Motor neuron (in vitro differentiated cells): ENCODE data around the gene ATP23. TPM values are rescaled to one million over a fixed set of nuclear protein-coding genes. Genes with fewer than 3 reads are reported as not detected.

ENCODE experiments used
- ATAC-seq, 8 experiments: fragments of 200-7000 bp; cut with Tn5 transposase; replicated peaks in 6 of 8; 2 replicates each; pipeline ENCODE4 v1.8.0; 2021; ENCODE audit warnings: mild to moderate bottlenecking in 8 of 8, moderate library complexity in 8 of 8
- H3K27ac ChIP-seq, 2 donors: fragments of 250-450 bp; sonication (Bioruptor Pico); 2 replicates each; pipeline ENCODE4 v1.9.0; 2021; ENCODE audit warnings: antibody characterized with exemption in 2 of 2, mild to moderate bottlenecking in 2 of 2, moderate library complexity in 1 of 2
- H3K4me1 ChIP-seq, 2 donors: fragments of 250-450 bp; sonication (Bioruptor Pico); replicated peaks in 1 of 2; 2 replicates each; pipeline ENCODE4 v1.6.1; 2021; ENCODE audit warnings: antibody characterized with exemption in 2 of 2, mild to moderate bottlenecking in 2 of 2, moderate library complexity in 1 of 2
- H3K4me3 ChIP-seq, 5 donors: fragments of 250-450 bp; sonication (Bioruptor Pico); 2 replicates each; pipeline ENCODE4 v1.9.0; 2021; ENCODE audit warnings: antibody characterized with exemption in 5 of 5, mild to moderate bottlenecking in 5 of 5, moderate library complexity in 4 of 5
- WGBS, 10 experiments: fragments of 450-650 bp; shearing (Covaris generic); methylation state at CpG; one replicate each; pipeline ENCODE4 v1.0.0; 2022; 5-methylcytosine and 5-hydroxymethylcytosine counted together
- in situ Hi-C, 9 experiments: fragments of 400-800 bp; cut with MboI; loops; one replicate each; pipeline ENCODE4 v1.15.0; 2021; ENCODE audit warnings: low sequenced_read_pairs in 9 of 9, low pct_unique_long_range_greater_than_20kb in 2 of 9; ENCODE audit not compliant: unreplicated experiment in 9 of 9
- total RNA-seq, 8 experiments: library from RNA; unstranded; fragments of 300-600 nt; gene quantifications; 2 replicates each; pipeline versions ENCODE4 v1.2.3 to v1.2.4, GENCODE V29; 2022

Gene ATP23
- total RNA-seq, 8 experiments from 2014 or later = 3.4 to 17.2 (median 6.2) TPM

GRCh38 chr12:57954768-57955167 lies 13.4 kb downstream of the ATP23 start:
- ATAC-seq = no peak
- in situ Hi-C loops = no loop called here
- WGBS, 10 experiments = 86 to 100% (median 100%) methylated on average over 1 of the region's 1 CpG; no CpG with 5 or more reads in 2 of the 10 experiments

DNA sequence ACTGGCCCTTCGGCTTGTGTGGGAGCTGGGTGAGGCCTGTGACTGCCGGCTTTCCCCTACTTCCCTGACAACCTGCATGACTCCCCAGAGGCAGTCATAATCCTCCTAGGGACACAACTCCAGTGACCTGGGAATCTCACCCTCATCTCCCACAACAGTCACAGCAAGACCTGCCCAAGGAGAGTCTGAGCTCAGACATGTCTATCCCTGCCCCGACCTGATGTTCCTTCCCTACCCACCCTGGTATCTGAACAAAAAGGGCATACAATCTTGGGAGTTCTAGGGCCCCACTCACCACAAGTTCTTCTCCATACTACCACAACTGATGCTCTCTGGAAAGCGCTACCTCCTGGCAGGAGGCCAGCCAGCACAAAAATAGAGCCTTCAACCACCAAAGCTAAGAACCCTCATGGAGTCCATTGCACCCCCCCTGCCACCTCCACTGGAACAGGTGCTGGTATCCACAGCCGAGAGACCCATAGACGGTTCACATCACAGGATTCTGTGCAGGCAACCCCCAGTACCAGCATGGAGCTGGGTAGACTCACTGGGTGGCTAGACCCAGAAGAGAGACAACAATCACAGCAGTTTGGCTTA lies 16.8 kb downstream of the ATP23 start:
- Histone ChIP-seq H3K27ac (no peak overlapping the region), H3K4me3 (no peak overlapping the region), H3K4me1 (no peaks in the 10 kb centered on the region)
- in situ Hi-C loops = no loop called here
- WGBS, 10 experiments = 40 to 100% (median 95%) methylated on average over 1 to 2 of the region's 6 CpGs; no CpG with 5 or more reads in 6 of the 10 experiments
- no peak for ATAC-seq

More at GRCh38 chr12:57954768-57955167, 13.4 kb downstream of the ATP23 start:
- Histone ChIP-seq H3K4me3 (no peak overlapping the region), H3K4me1 (no peaks in the 10 kb centered on the region), H3K27ac (no peak overlapping the region)

DNA sequence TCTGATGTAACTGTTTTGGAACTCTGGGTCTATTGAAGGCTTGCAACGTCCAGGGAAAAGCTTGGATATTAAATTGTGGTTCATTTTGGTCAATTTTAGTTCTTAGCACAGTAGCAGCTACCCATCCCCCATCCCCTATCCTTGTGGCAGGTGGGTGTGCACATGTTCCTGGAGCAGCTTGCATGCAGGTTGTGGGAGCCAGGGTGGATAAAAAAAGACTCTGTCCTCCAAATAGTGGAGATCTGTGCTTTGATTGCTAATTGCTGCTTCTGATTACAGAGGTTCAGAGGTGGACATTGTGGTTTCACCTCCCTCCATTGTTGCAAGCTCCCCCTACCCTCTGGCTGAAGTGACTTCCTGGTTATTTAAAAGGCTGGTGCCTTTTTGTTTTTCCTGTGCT lies 23.1 kb downstream of the ATP23 start:
- Histone ChIP-seq H3K4me1 (no peaks in the 10 kb centered on the region), H3K27ac (no peak overlapping the region), H3K4me3 (no peak overlapping the region)
- in situ Hi-C loops = no loop called here
- 0 to 71% (median 51%) methylated on average over 1 of the region's 1 CpG; no CpG with 5 or more reads in 4 of the 10 experiments for WGBS, 10 experiments
- no peak for ATAC-seq

DNA sequence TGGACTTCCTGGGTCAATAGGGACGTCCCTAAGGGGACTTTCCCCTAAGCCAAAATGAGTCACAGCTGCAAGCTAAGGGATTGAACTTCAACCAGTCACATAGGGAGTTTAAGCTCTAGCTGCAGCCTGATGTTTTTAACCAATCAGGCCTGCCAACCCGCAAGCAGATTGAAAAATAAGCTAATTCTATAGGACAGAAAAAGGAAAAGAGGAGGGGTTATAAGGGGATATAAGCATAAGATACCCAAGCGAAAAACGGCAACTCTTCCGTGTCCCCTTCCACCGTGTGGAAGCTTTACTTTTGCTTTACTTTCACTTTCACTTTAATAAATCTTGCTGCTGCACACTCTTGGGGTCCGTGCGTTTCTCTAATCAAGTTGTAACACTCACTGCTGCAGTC lies 24.4 kb downstream of the ATP23 start:
- Histone ChIP-seq H3K27ac (no peak overlapping the region), H3K4me1 (no peaks in the 10 kb centered on the region), H3K4me3 (no peak overlapping the region)
- WGBS, 10 experiments = 64 to 100% (median 85%) methylated on average over 4 to 8 of the region's 8 CpGs; no CpG with 5 or more reads in 1 of the 10 experiments
- in situ Hi-C loops = no loop called here
- ATAC-seq = no peak

GRCh38 chr12:57966536-57966935 lies 25.2 kb downstream of the ATP23 start:
- no peak for ATAC-seq
- in situ Hi-C loops = no loop called here
- H3K4me1 ChIP-seq = no peaks in the 10 kb centered on the region
- no peak overlapping the region for H3K4me3 ChIP-seq
- no peak overlapping the region for H3K27ac ChIP-seq

DNA sequence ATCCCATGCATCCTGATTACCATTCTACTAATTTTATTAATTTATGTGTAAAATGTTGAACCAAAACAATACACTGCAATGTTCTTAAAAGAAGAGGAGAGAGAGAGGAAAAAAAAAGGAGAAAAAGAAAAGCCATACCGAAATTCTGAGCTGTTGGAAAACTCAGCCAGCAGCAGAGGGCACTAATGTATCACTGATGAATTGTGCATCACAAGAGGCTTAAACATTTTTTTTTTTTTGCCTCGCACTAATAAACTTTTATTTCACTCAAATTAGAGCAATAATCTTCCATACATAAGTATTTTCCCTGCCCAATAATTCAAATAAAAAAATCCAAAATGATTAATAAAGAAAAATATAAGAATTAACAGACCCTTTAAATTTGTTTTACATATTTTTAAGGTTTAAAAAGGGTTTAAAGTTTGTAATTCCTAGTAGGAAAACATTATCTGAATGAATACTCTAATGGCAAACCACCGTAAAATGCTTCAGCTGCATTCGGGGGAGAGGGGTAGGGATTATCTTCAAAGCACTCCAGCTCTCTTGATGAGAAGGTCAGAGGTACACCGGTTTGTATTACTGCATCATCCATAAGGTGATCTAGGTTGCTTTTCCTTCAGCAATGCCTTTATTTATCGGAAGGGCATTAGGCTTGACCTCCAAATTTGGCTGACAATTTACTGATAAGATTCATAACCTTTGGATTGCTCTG lies 41.9 kb downstream of the ATP23 start:
- 0 to 47% (median 31%) methylated on average over 1 to 6 of the region's 6 CpGs for WGBS, 10 experiments
- no peaks in the 10 kb centered on the region for H3K4me1 ChIP-seq
- H3K4me3 ChIP-seq = no peak overlapping the region
- in situ Hi-C loops = loop anchor here in 1 of 9 experiments (25.0 kb wide), 2 partner anchors 354 to 554 kb away; no protein-coding TSS in a partner anchor
- H3K27ac ChIP-seq = no peak overlapping the region
- ATAC-seq = peak in 1 of 8 experiments; percentile 23

DNA sequence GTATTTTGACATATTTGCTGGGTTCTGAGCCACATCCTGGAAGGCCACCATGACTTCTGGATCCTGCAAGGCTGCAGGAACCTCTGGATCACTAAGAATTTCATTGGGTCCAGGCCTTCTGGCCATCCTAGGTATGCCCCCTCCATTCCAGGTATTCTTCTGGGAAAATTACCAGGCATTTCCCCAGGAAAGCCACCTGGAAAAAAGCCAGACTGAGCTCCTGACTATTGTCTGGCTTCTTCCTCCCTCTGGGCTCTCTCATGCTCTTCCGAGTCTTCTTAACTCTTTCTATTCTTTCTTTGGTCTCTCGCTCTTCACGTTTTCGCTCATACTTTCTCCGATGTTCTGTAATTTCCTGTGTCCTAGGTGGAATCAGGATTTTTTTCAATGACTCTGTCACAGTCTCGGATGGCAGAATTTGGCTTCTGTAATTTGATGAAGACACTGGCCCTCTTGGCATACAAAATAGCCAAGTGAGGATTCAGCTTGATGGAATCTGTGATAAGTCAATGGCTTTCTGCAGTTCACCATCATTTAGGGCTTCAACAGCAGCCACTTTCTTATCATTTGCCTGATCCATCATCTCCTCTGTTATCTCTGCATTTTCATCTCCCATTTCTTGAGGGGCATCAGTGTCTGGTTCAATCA lies 42.6 kb downstream of the ATP23 start:
- in situ Hi-C loops = loop anchor here in 1 of 9 experiments (25.0 kb wide), 2 partner anchors 353 to 553 kb away; no protein-coding TSS in a partner anchor
- no peak overlapping the region for H3K27ac ChIP-seq
- no peak overlapping the region for H3K4me3 ChIP-seq
- no peaks in the 10 kb centered on the region for H3K4me1 ChIP-seq
- 75 to 100% (median 90%) methylated on average over 1 to 6 of the region's 6 CpGs; no CpG with 5 or more reads in 1 of the 10 experiments for WGBS, 10 experiments
- ATAC-seq = no peak

DNA sequence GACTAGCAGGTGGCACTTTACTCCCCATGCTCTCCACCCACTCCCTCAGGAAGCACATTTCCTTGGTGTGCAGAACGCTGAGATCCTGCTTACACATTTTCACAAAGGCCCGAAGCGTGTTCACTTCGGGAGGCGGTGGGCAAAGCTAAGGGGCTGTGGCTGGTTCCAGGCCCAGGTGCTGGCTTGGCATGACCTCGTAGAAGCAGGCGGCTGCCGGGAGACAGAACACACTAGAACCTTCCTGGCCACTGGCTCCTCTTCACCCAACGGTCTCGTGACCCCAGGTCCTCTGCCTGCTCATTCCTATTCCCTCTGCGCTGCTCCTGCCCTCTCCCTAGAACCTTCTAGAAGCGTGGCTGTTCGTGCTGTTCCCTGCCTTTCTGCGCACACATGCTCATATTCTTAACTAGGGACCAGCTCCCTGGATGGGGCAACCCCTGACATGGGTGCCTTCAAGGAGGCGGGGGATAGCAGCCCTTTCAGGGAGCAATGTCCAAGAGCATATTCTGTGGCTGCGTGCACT lies 43.3 kb downstream of the ATP23 start:
- H3K4me3 ChIP-seq = no peak overlapping the region
- ATAC-seq = no peak
- H3K4me1 ChIP-seq = no peaks in the 10 kb centered on the region
- WGBS, 10 experiments = 83 to 100% (median 89%) methylated on average over 2 to 12 of the region's 16 CpGs; no CpG with 5 or more reads in 2 of the 10 experiments
- in situ Hi-C loops = loop anchor here in 1 of 9 experiments (25.0 kb wide), 2 partner anchors 353 to 553 kb away; no protein-coding TSS in a partner anchor
- H3K27ac ChIP-seq = no peak overlapping the region

DNA sequence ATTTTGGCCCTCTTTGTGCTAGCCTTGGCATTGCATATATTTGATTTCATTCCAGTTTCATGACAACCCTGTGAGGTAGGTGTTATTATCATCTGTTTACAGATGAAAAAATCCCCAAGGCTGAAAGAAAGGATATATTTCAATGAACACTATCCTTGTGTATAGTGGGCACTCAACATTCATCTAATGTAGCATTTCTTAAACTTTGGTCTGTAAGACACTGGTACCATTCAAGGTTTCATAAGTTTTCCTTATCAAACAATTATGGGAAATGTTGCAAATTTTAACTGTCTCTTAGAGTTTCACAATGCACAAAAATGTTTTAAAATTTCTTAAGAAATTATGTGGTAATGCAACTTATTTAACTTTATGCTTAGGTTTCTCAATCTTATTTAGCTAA lies 44.3 kb downstream of the ATP23 start:
- in situ Hi-C loops = loop anchor here in 1 of 9 experiments (25.0 kb wide), 2 partner anchors 352 to 552 kb away; no protein-coding TSS in a partner anchor
- H3K4me1 ChIP-seq = no peaks in the 10 kb centered on the region
- ATAC-seq = no peak
- H3K4me3 ChIP-seq = no peak overlapping the region
- H3K27ac ChIP-seq = no peak overlapping the region

GRCh38 chr12:57989838-57990237 lies 48.5 kb downstream of the ATP23 start:
- Histone ChIP-seq H3K4me3 (no peak overlapping the region), H3K4me1 (no peaks in the 10 kb centered on the region), H3K27ac (no peak overlapping the region)
- no peak for ATAC-seq
- in situ Hi-C loops = loop anchor here in 1 of 9 experiments (25.0 kb wide), 2 partner anchors 347 to 547 kb away; no protein-coding TSS in a partner anchor

GRCh38 chr12:57990241-57990883 lies 49.0 kb downstream of the ATP23 start:
- no peak for ATAC-seq
- in situ Hi-C loops = loop anchor here in 1 of 9 experiments (25.0 kb wide), 2 partner anchors 347 to 547 kb away; no protein-coding TSS in a partner anchor
- H3K27ac ChIP-seq = no peak overlapping the region
- 81 to 98% (median 95%) methylated on average over 2 to 6 of the region's 6 CpGs; no CpG with 5 or more reads in 2 of the 10 experiments for WGBS, 10 experiments
- H3K4me1 ChIP-seq = no peaks in the 10 kb centered on the region
- no peak overlapping the region for H3K4me3 ChIP-seq

GRCh38 chr12:57992001-57992400 lies 50.6 kb downstream of the ATP23 start:
- WGBS, 10 experiments = 75 to 90% (median 87%) methylated on average over 1 to 2 of the region's 2 CpGs; no CpG with 5 or more reads in 6 of the 10 experiments
- ATAC-seq = no peak
- H3K27ac ChIP-seq = no peak overlapping the region
- no peak overlapping the region for H3K4me3 ChIP-seq
- H3K4me1 ChIP-seq = no peaks in the 10 kb centered on the region
- in situ Hi-C loops = loop anchor here in 1 of 9 experiments (25.0 kb wide), 2 partner anchors 345 to 545 kb away; no protein-coding TSS in a partner anchor
